Caki2 (cell line): ENCODE data around the gene IL2. TPM values are rescaled to one million over a fixed set of nuclear protein-coding genes. Genes with fewer than 3 reads are reported as not detected.

Source experiments
- DNase-seq: peaks from one replicate; pipeline ENCODE4 v3.0.0-alpha.2; 2015; ENCODE audit warnings: low read depth
- in situ Hi-C: cut with HindIII; loops from 2 replicates; pipeline ENCODE4 v1.10.0; 2016; ENCODE audit warnings: low sequenced_read_pairs, low pct_unique_long_range_greater_than_20kb, mixed read lengths
- total RNA-seq: library from RNA; depleted of rRNA; stranded (reverse); fragments of >200 nt; shearing (Covaris generic); gene quantifications from 2 replicates; pipeline ENCODE4 v1.2.3, GENCODE V29; 2014; ENCODE audit warnings: low replicate concordance; rRNA removed

The IL2 gene
- total RNA-seq, 1 experiment from 2014 or later = not detected

DNA sequence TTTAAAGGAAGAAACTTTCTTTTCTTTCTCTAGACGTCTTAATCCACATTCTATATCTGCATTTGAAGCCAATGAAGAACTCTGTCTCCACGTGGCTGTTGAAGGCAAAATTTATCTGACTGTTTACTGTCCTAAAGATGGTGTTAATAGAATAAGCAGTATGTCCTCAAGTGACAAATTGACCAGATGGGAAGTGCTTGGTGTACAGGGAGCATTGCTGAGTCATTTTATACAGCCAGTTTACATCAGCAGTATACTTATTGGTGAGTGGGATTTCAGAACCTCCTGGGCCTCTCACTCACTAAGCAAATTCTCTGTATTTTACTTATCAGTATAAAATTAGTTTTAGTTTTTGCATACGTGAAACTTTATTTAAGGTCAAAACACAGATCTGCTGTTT, 44.0 kb downstream of the IL2 start:
- in situ Hi-C loops = no loop called here
- no peak for DNase-seq

DNA sequence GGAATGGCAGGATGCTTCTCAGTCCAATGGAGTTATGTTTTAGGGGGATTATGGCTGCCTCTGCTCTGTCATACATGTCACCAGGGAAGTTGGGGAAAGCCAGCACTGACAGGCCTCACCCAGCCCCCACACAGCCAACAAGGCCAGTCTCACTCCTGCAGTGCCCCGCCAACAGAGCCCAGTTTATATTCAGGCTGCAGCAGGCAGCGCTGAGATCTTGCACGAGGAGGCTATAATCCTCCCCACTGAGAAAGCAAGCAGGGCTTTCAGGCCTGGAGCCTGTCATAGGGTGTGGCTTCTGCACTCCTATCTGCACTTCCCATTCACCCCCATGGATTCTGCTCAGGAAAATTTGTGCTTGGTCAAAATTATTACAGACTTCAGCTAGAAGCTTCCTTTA, 52.7 kb downstream of the IL2 start:
- in situ Hi-C loops = no loop called here
- DNase-seq = no peak

Other genes with a start within 250 kb of the IL2 start
- gene ADAD1, start 77.7 kb downstream of the IL2 start, total RNA-seq = not detected in 2 replicates
- gene IL21, start 164.3 kb upstream of the IL2 start, total RNA-seq = not detected in 2 replicates